ENCODE measurements around the gene TRMO. TPM values are rescaled to one million over a fixed set of nuclear protein-coding genes. Genes with fewer than 3 reads are reported as not detected.

Gene TRMO
- total RNA-seq, 4 donors from 2014 or later: 14.3 to 25.3 (median 16.8) TPM

DNA sequence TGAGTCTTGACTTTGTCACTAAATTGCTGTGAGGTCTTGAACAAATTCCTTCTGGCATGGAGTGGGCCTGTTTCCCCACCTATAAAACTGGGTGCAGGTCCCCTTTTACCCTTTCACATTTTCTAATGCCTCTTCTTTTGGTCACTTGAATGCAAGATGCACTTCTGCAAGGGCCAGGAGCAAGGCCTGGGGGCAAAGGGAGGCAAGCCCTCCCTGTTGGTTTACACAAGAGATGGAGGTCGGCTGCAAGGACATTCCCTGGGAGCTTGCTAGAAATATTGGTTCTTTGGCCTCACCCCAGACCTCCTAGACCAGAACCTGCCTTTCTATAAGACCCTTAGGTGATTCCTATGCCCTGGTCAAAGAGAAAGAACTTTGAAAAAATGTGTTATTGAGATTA, 63.5 kb downstream of the TRMO start:
- Histone ChIP-seq H3K27me3 (peaks cover 100% of the 10 kb centered on the region), H3K4me3 (no peak overlapping the region), H3K9me3 (peaks cover 0 to 10% (median 0%) of the 10 kb centered on the region in 3 donors), H3K27ac (no peak overlapping the region), H3K36me3 (no peaks in the 10 kb centered on the region), H3K4me1 (peaks cover 0 to 23% (median 0%) of the 10 kb centered on the region in 3 donors)
- no peak for ATAC-seq
- 33% methylated on average over 1 of the region's 1 CpG; no CpG with 5 or more reads in 1 of the 2 donors for WGBS, 2 donors (ENCODE audit: low coverage in 1 of 2)
- TF ChIP-seq POLR2A (IDR thresholded peaks at IDR 0.05): no peak
- TF ChIP-seq, protein P1, sequence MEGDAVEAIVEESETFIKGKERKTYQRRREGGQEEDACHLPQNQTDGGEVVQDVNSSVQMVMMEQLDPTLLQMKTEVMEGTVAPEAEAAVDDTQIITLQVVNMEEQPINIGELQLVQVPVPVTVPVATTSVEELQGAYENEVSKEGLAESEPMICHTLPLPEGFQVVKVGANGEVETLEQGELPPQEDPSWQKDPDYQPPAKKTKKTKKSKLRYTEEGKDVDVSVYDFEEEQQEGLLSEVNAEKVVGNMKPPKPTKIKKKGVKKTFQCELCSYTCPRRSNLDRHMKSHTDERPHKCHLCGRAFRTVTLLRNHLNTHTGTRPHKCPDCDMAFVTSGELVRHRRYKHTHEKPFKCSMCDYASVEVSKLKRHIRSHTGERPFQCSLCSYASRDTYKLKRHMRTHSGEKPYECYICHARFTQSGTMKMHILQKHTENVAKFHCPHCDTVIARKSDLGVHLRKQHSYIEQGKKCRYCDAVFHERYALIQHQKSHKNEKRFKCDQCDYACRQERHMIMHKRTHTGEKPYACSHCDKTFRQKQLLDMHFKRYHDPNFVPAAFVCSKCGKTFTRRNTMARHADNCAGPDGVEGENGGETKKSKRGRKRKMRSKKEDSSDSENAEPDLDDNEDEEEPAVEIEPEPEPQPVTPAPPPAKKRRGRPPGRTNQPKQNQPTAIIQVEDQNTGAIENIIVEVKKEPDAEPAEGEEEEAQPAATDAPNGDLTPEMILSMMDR (IDR thresholded peaks at IDR 0.05): no peak
- TF ChIP-seq POLR2AphosphoS5 (IDR thresholded peaks at IDR 0.05): no peak
- no peak for TF ChIP-seq EP300 (IDR thresholded peaks at IDR 0.05)

DNA sequence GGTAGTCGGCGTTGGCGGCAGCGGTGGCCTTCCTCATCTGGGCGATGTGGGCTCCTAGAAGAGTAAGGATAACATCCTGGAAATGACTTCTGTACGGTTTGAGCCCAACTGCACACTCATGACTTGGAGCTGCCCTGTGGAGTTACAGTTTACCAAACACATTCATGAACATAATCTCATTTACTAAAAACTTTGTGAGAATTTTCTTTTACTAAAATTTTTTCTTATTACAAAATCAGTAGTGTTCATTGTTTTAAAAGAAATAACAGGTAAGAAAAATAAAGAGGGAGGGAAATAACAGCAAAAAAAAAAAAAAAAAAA, 63.9 kb downstream of the TRMO start:
- peaks cover 0 to 10% (median 0%) of the 10 kb centered on the region in 3 donors for H3K9me3 ChIP-seq
- peaks cover 0 to 27% (median 2%) of the 10 kb centered on the region in 3 donors for H3K4me1 ChIP-seq
- H3K4me3 ChIP-seq: no peak overlapping the region
- peaks cover 100% of the 10 kb centered on the region for H3K27me3 ChIP-seq
- 0% methylated on average over 1 to 3 of the region's 6 CpGs for WGBS, 2 donors (ENCODE audit: low coverage in 1 of 2)
- ATAC-seq: no peak
- H3K36me3 ChIP-seq: no peaks in the 10 kb centered on the region
- no peak overlapping the region for H3K27ac ChIP-seq
- TF ChIP-seq, protein P1 (IDR thresholded peaks at IDR 0.05): no peak
- no peak for TF ChIP-seq EP300 (IDR thresholded peaks at IDR 0.05)
- no peak for TF ChIP-seq POLR2A (IDR thresholded peaks at IDR 0.05)
- TF ChIP-seq POLR2AphosphoS5 (IDR thresholded peaks at IDR 0.05): no peak

DNA sequence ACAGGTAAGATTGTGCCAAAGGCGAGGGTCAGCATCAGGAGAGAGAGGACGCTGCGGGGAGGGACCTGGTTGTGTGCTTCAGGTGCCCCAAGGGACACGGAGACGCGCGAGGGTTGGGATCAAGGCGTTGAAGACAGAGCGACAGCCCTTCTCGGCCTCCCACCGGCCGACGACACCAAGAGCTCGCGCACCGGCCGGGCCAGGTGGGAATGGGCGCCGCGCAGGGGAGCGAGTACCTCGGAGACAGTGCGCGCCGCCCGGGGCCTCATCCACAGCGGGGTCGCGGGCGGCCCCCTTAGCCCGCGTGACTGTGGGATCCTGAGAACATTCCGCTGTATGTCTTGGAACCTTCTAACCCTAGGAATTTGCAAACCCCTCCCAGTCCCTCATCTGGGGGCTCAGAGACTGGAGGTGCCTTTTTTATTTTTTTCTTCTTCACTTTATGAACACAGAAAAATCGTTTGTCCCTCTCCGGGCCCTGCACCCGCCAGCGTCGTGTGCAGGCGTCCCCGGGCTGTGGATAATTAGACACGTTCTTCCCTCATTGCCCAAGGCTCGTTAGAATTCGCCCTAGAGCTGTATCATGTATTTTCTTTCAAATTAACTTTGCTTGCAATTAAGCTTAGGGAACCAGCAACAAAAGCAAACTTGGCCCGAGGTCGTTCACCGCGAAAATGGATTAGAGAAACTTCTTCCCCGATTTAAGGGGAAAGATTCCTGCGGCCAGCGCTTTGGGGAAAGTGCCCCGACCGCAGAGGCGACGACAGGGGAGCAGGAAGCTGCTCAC, 64.5 kb downstream of the TRMO start:
- H3K27ac ChIP-seq: no peak overlapping the region
- TF ChIP-seq EP300 (IDR thresholded peaks at IDR 0.05): no peak
- no peak for TF ChIP-seq POLR2A (IDR thresholded peaks at IDR 0.05)
- TF ChIP-seq, protein P1 (IDR thresholded peaks at IDR 0.05): no peak
- TF ChIP-seq POLR2AphosphoS5 (IDR thresholded peaks at IDR 0.05): no peak
- H3K4me3 ChIP-seq: no peak overlapping the region
- ATAC-seq: no peak
- peaks cover 100% of the 10 kb centered on the region for H3K27me3 ChIP-seq
- H3K9me3 ChIP-seq: peaks cover 0 to 10% (median 0%) of the 10 kb centered on the region in 3 donors
- H3K4me1 ChIP-seq: peaks cover 0 to 33% (median 7%) of the 10 kb centered on the region in 3 donors
- WGBS, 2 donors (ENCODE audit: low coverage in 1 of 2): 3 to 5% methylated on average over 6 to 33 of the region's 54 CpGs
- H3K36me3 ChIP-seq: no peaks in the 10 kb centered on the region

DNA sequence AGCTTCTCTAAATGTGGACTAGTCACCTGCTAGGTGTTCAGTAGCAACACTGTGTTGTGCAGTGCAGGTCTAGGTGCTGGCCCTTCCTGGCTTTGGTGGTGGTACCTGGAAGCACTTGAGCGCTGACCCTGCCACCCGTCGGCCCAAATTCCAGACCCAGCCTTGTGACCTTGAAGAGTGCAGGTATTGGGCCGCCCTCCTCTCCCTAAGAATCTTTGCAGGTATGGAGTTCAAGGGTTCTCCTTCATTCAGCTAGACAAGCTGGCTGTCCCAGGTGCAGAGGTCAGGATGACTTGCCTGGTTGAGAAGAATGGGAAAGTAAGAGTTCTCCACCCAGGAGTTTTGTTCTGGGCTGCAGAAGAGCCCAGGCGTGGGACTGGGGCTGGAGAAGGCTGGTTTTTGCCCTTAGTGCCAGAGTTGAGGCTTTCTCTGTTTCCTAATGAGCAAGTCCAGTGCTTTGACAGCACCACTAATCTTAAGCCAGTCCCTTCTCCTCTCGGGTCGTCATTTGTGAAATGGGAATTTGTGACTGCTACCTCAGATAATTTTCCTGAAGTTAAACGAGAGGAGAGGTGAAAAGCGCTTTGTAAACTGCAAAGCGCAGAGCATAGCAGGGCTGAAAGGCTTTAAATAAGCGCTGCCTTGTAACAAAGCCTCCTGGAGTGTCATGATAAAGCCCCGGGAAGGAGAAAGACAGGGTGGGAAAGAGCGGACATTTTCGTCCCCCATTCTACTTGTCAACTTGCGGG, 65.3 kb downstream of the TRMO start:
- no peak for ATAC-seq
- 3 to 13% methylated on average over 8 to 11 of the region's 15 CpGs for WGBS, 2 donors (ENCODE audit: low coverage in 1 of 2)

More for the DNA sequence above, 65.3 kb downstream of the TRMO start:
- peaks cover 0 to 10% (median 0%) of the 10 kb centered on the region in 3 donors for H3K9me3 ChIP-seq
- H3K4me1 ChIP-seq: peaks cover 0 to 41% (median 12%) of the 10 kb centered on the region in 3 donors
- H3K27me3 ChIP-seq: peaks cover 100% of the 10 kb centered on the region
- TF ChIP-seq, protein P1 (IDR thresholded peaks at IDR 0.05): no peak
- no peak for TF ChIP-seq POLR2A (IDR thresholded peaks at IDR 0.05)
- TF ChIP-seq EP300 (IDR thresholded peaks at IDR 0.05): no peak
- TF ChIP-seq POLR2AphosphoS5 (IDR thresholded peaks at IDR 0.05): no peak
- no peak overlapping the region for H3K4me3 ChIP-seq
- H3K27ac ChIP-seq: no peak overlapping the region
- H3K36me3 ChIP-seq: no peaks in the 10 kb centered on the region

Measured in gastroesophageal sphincter (tissue), 4 donors.